Astrocyte (in vitro differentiated cells and primary cell): ENCODE data around the gene TOP1. TPM values are rescaled to one million over a fixed set of nuclear protein-coding genes. Genes with fewer than 3 reads are reported as not detected.

Source experiments
- DNase-seq: peaks from one replicate; pipeline ENCODE4 v3.0.0-alpha.2; 2010; ENCODE audit warnings: low read depth
- FAIRE-seq: peaks from 2 replicates; lab custom pipeline; 2011; peaks lifted over from hg19 to GRCh38; lab: Jason Lieb, UNC
- H2AFZ ChIP-seq: 2 replicates; pipeline ENCODE4 v1.6.0; 2012; ENCODE audit warnings: low read depth, low read length, inconsistent platforms
- H3K27ac ChIP-seq: 2 replicates; pipeline ENCODE4 v1.5.1; 2011; ENCODE audit warnings: low read depth, low read length, inconsistent platforms
- H3K27me3 ChIP-seq: 2 replicates; pipeline ENCODE4 v1.6.0; 2011; ENCODE audit warnings: low read length, inconsistent platforms; ENCODE audit not compliant: insufficient read depth
- H3K36me3 ChIP-seq: 2 replicates; pipeline ENCODE4 v1.5.1; 2011; ENCODE audit warnings: low read length, inconsistent platforms; ENCODE audit not compliant: insufficient read depth
- H3K4me1 ChIP-seq: 2 replicates; pipeline ENCODE4 v1.5.1; 2011; ENCODE audit warnings: low read length, inconsistent platforms; ENCODE audit not compliant: insufficient read depth
- H3K4me2 ChIP-seq: 2 replicates; pipeline ENCODE4 v1.6.0; 2012; ENCODE audit warnings: low read length, inconsistent platforms
- H3K4me3 ChIP-seq: 2 replicates; pipeline ENCODE4 v1.5.1; 2011; ENCODE audit warnings: low read depth, mild to moderate bottlenecking, low read length, inconsistent platforms; ENCODE audit not compliant: insufficient read depth
- H3K79me2 ChIP-seq: 2 replicates; pipeline ENCODE4 v1.6.0; 2012; ENCODE audit warnings: mild to moderate bottlenecking, low read length, inconsistent platforms; ENCODE audit not compliant: insufficient read depth
- H3K9ac ChIP-seq: 2 replicates; pipeline ENCODE4 v1.6.0; 2012; ENCODE audit warnings: mild to moderate bottlenecking, low read length, inconsistent platforms
- H3K9me3 ChIP-seq: 2 replicates; pipeline ENCODE4 v1.5.1; 2012; ENCODE audit warnings: low read depth, mild to moderate bottlenecking, low read length, inconsistent platforms; ENCODE audit not compliant: insufficient read depth
- H4K20me1 ChIP-seq: 2 replicates; pipeline ENCODE4 v1.6.0; 2012; ENCODE audit warnings: low read length, inconsistent platforms; ENCODE audit not compliant: insufficient read depth
- H3K27ac Mint-ChIP-seq: one replicate; pipeline ENCODE4 v1.8.0; 2021; ENCODE audit warnings: mild to moderate bottlenecking, mixed read lengths; ENCODE audit not compliant: unreplicated experiment
- H3K27me3 Mint-ChIP-seq: one replicate; pipeline ENCODE4 v1.8.0; 2021; ENCODE audit warnings: low read depth, mixed read lengths; ENCODE audit not compliant: unreplicated experiment
- H3K36me3 Mint-ChIP-seq: one replicate; pipeline ENCODE4 v1.8.0; 2021; ENCODE audit warnings: low read depth, mixed read lengths; ENCODE audit not compliant: unreplicated experiment
- H3K4me1 Mint-ChIP-seq: one replicate; pipeline ENCODE4 v1.8.0; 2021; ENCODE audit warnings: low read depth, mixed read lengths; ENCODE audit not compliant: unreplicated experiment
- H3K4me3 Mint-ChIP-seq: one replicate; pipeline ENCODE4 v1.8.0; 2021; ENCODE audit warnings: mild to moderate bottlenecking, moderate library complexity, mixed read lengths; ENCODE audit not compliant: unreplicated experiment
- H3K9me3 Mint-ChIP-seq: one replicate; pipeline ENCODE4 v1.8.0; 2021; ENCODE audit warnings: mild to moderate bottlenecking, mixed read lengths; ENCODE audit not compliant: unreplicated experiment
- CTCF ChIP-seq: IDR thresholded peaks from 2 replicates; pipeline ENCODE4 v1.5.1; 2011; ENCODE audit warnings: low read depth, mild to moderate bottlenecking, inconsistent platforms, low read length, moderate library complexity; ENCODE audit not compliant: insufficient read depth
- EZH2 ChIP-seq: IDR thresholded peaks from 2 replicates; pipeline ENCODE4 v1.6.1; 2012; ENCODE audit warnings: mild to moderate bottlenecking, low read length, inconsistent platforms; ENCODE audit not compliant: insufficient read depth
- total RNA-seq: library from RNA; stranded (reverse); gene quantifications from 2 replicates; pipeline ENCODE4 v1.2.1, GENCODE V29; 2021

Gene TOP1
- total RNA-seq, 1 donor from 2014 or later = 63.5 TPM

DNA sequence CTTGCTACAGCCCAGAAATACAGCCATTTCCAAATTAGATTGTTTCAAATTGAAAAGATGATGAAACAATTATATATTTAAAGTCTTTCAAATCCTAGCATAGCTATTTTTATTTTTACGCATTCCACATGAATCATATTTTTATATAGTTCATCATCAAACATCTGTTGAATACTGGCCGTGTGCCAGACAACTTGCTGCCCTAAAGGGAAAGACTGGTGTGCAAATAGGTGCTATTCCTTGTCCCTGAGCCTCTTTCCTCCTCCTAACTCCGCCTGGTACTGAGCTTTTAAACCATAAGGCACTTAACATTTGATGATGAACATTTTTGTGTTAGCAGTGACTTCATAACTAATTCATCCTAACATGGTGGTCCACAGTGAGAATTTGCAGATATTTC is 90.0 kb downstream of the TOP1 start:
- no peak overlapping the region for H3K9ac ChIP-seq
- peaks cover 80% of the 10 kb centered on the region for H3K36me3 ChIP-seq
- DNase-seq = no peak
- no peaks in the 10 kb centered on the region for H3K27me3 ChIP-seq
- no peaks in the 10 kb centered on the region for H3K9me3 ChIP-seq
- TF ChIP-seq EZH2 (no peak), CTCF (no peak)
- no peaks in the 10 kb centered on the region for H3K79me2 ChIP-seq
- H3K4me3 Mint-ChIP-seq = no peak overlapping the region
- H3K4me2 ChIP-seq = no peak overlapping the region
- no peaks in the 10 kb centered on the region for H3K4me1 ChIP-seq
- FAIRE-seq = no peak
- no peaks in the 10 kb centered on the region for H3K4me1 Mint-ChIP-seq
- no peak overlapping the region for H2AFZ ChIP-seq
- peaks cover 11% of the 10 kb centered on the region for H4K20me1 ChIP-seq
- no peaks in the 10 kb centered on the region for H3K27me3 Mint-ChIP-seq
- H3K27ac Mint-ChIP-seq = no peak overlapping the region
- no peaks in the 10 kb centered on the region for H3K9me3 Mint-ChIP-seq
- H3K27ac ChIP-seq = no peak overlapping the region
- H3K36me3 Mint-ChIP-seq = peaks cover 20% of the 10 kb centered on the region
- no peak overlapping the region for H3K4me3 ChIP-seq

GRCh38 chr20:41119614-41120561 is 91.3 kb downstream of the TOP1 start:
- Histone ChIP-seq H4K20me1 (peaks cover 7% of the 10 kb centered on the region), H3K9ac (no peak overlapping the region), H3K4me2 (no peak overlapping the region), H3K4me3 (no peak overlapping the region), H3K36me3 (peaks cover 75% of the 10 kb centered on the region), H3K4me1 (no peaks in the 10 kb centered on the region), H3K9me3 (no peaks in the 10 kb centered on the region), H3K27ac (no peak overlapping the region), H3K79me2 (no peaks in the 10 kb centered on the region), H3K27me3 (no peaks in the 10 kb centered on the region), H2AFZ (no peak overlapping the region)
- H3K27ac Mint-ChIP-seq = no peak overlapping the region
- H3K27me3 Mint-ChIP-seq = no peaks in the 10 kb centered on the region
- no peak overlapping the region for H3K4me3 Mint-ChIP-seq
- no peaks in the 10 kb centered on the region for H3K4me1 Mint-ChIP-seq
- TF ChIP-seq CTCF (no peak), EZH2 (no peak)
- H3K9me3 Mint-ChIP-seq = no peaks in the 10 kb centered on the region
- DNase-seq (no peak), FAIRE-seq (no peak)
- peaks cover 24% of the 10 kb centered on the region for H3K36me3 Mint-ChIP-seq

DNA sequence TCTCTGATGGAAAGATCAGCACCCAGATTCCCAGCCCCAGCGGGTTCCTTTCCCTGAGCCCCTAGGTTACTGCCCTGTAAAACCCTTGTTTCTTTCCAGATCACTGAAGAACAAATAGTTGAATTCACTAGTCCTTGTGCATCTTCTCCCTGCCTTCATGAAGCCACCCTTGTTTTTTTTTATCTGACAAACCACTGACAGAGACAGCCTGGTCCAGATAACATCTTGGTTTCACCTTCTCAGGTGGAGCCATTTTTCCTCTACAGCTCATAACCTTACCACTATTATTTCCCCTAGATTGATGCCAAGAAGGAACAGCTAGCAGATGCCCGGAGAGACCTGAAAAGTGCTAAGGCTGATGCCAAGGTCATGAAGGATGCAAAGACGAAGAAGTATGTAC is 92.8 kb downstream of the TOP1 start:
- no peak overlapping the region for H3K27ac Mint-ChIP-seq
- H3K79me2 ChIP-seq = no peaks in the 10 kb centered on the region

More for the DNA sequence above, 92.8 kb downstream of the TOP1 start:
- peaks cover 27% of the 10 kb centered on the region for H3K36me3 Mint-ChIP-seq
- no peaks in the 10 kb centered on the region for H3K27me3 Mint-ChIP-seq
- Histone ChIP-seq H3K4me2 (no peak overlapping the region), H3K27me3 (no peaks in the 10 kb centered on the region), H3K9me3 (no peaks in the 10 kb centered on the region), H2AFZ (no peak overlapping the region), H3K36me3 (peaks cover 75% of the 10 kb centered on the region), H4K20me1 (peaks cover 7% of the 10 kb centered on the region), H3K9ac (no peak overlapping the region), H3K4me1 (no peaks in the 10 kb centered on the region), H3K27ac (no peak overlapping the region), H3K4me3 (no peak overlapping the region)
- no peaks in the 10 kb centered on the region for H3K9me3 Mint-ChIP-seq
- no peaks in the 10 kb centered on the region for H3K4me1 Mint-ChIP-seq
- no peak for DNase-seq
- no peak overlapping the region for H3K4me3 Mint-ChIP-seq
- no peak for FAIRE-seq
- TF ChIP-seq CTCF (no peak), EZH2 (no peak)
